SK-N-SH (cell line): Measurements from ENCODE around the gene TMEM214. TPM values are rescaled to one million over a fixed set of nuclear protein-coding genes. Genes with fewer than 3 reads are reported as not detected.

ENCODE experiments used
- CTCF ChIA-PET: fragments of 300-600, 350-600 bp; formaldehyde crosslinking; extraction: SDS; loops from one replicate; lab custom pipeline; 2021; lab: Yijun Ruan, JAX
- POLR2A ChIA-PET: fragments of 350-600 bp; sonication (Branson Sonifier 250); formaldehyde crosslinking; extraction: SDS; loops from one replicate; lab custom pipeline; 2020; ENCODE audit warnings: antibody characterized with exemption, inconsistent platforms; lab: Yijun Ruan, JAX
- DNase-seq: peaks from one replicate; pipeline ENCODE4 v3.0.0; 2012
- H2AFZ ChIP-seq: fragments of 200-600 bp; sonication (generic); 2 replicates; pipeline ENCODE4 v1.8.1; 2016; ENCODE audit warnings: antibody characterized with exemption, mild to moderate bottlenecking, low read depth
- H3F3A ChIP-seq: fragments of 200-600 bp; sonication (generic); replicated peaks from 2 replicates; pipeline ENCODE3; 2016; ENCODE audit warnings: antibody characterized with exemption, mild to moderate bottlenecking; ENCODE audit not compliant: insufficient read depth
- H3K27ac ChIP-seq, 2 experiments: fragments of 200-500 bp in 1 of 2; fragments of 200-600 bp in 1 of 2; sonication (Bioruptor generic) in 1 of 2; sonication (generic), shearing (Covaris generic) in 1 of 2; 2 replicates each; pipeline versions ENCODE4 v1.5.1 to v1.6.1; 2014 to 2016; ENCODE audit warnings: low read depth in 2 of 2, inconsistent platforms in 1 of 2, low read length in 1 of 2, mild to moderate bottlenecking in 1 of 2, mixed read lengths in 1 of 2
- H3K27me3 ChIP-seq: fragments of 200-600 bp; sonication (generic), shearing (Covaris generic); 2 replicates; pipeline ENCODE4 v1.6.1; 2016; ENCODE audit warnings: mixed run types; ENCODE audit not compliant: insufficient read depth
- H3K36me3 ChIP-seq, 2 experiments: fragments of 200-500 bp in 1 of 2; fragments of 200-600 bp in 1 of 2; sonication (Bioruptor generic) in 1 of 2; sonication (generic) in 1 of 2; replicated peaks in 1 of 2; 2 replicates each; pipeline versions ENCODE3 to v1.5.1; 2014 to 2016; ENCODE audit warnings: low read length in 1 of 2, mild to moderate bottlenecking in 1 of 2; ENCODE audit not compliant: insufficient read depth in 2 of 2, control insufficient read depth in 1 of 2
- H3K4me1 ChIP-seq, 2 experiments: fragments of 200-500 bp in 1 of 2; fragments of 200-600 bp in 1 of 2; sonication (Bioruptor generic) in 1 of 2; sonication (generic), shearing (Covaris generic) in 1 of 2; 2 replicates each; pipeline versions ENCODE4 v1.5.1 to v1.6.1; 2014 to 2016; ENCODE audit warnings: low read depth in 1 of 2, low read length in 1 of 2, mixed run types in 1 of 2; ENCODE audit not compliant: insufficient read depth in 2 of 2, control insufficient read depth in 1 of 2
- H3K4me2 ChIP-seq: fragments of 200-600 bp; sonication (generic), shearing (Covaris generic); 2 replicates; pipeline ENCODE4 v1.6.1; 2017; ENCODE audit warnings: mixed run types
- H3K4me3 ChIP-seq, 2 experiments: fragments of 200-500 bp in 1 of 2; fragments of 200-600 bp in 1 of 2; sonication (Bioruptor generic) in 1 of 2; sonication (generic), shearing (Covaris generic) in 1 of 2; 2 replicates each; pipeline versions ENCODE4 v1.5.1 to v1.8.1; 2014 to 2016; ENCODE audit warnings: low read depth in 2 of 2, inconsistent platforms in 1 of 2, low read length in 1 of 2, mild to moderate bottlenecking in 1 of 2, mixed read lengths in 1 of 2, moderate library complexity in 1 of 2
- H3K79me2 ChIP-seq: fragments of 200-600 bp; sonication (generic); 2 replicates; pipeline ENCODE4 v1.8.1; 2017; ENCODE audit warnings: mild to moderate bottlenecking; ENCODE audit not compliant: insufficient read depth
- H3K9ac ChIP-seq: fragments of 200-600 bp; sonication (generic); 2 replicates; pipeline ENCODE4 v1.6.1; 2017; ENCODE audit warnings: mixed run types
- H3K9me2 ChIP-seq: fragments of 200-600 bp; sonication (generic); 2 replicates; pipeline ENCODE4 v1.6.1; 2017; ENCODE audit warnings: mixed run types
- H3K9me3 ChIP-seq: fragments of 200-600 bp; sonication (generic); 2 replicates; pipeline ENCODE4 v1.6.1; 2017; ENCODE audit warnings: mixed run types, mild to moderate bottlenecking, moderate library complexity
- H4K20me1 ChIP-seq: fragments of 200-600 bp; sonication (generic); 2 replicates; pipeline ENCODE4 v1.6.1; 2017; ENCODE audit warnings: mild to moderate bottlenecking, mixed run types; ENCODE audit not compliant: insufficient read depth
- ELF1 ChIP-seq: IDR thresholded peaks from 2 replicates; pipeline ENCODE4 v1.4.0; 2012
- EP300 ChIP-seq, 2 experiments: IDR thresholded peaks; 2 replicates each; pipeline versions ENCODE4 v1.4.0 to v1.6.1; 2012; ENCODE audit warnings: borderline replicate concordance in 1 of 2, low read depth in 1 of 2, low read length in 1 of 2
- EZH2phosphoT487 ChIP-seq: fragments of 200-600 bp; sonication (generic); IDR thresholded peaks from 2 replicates; pipeline ENCODE4 v1.6.1; 2017; ENCODE audit warnings: low read depth, mixed run types, mild to moderate bottlenecking, antibody characterized with exemption, moderate library complexity, borderline replicate concordance
- FOXJ3 ChIP-seq: sonication (generic); formaldehyde crosslinking; IDR thresholded peaks from 2 replicates; pipeline ENCODE4 v1.5.1; 2020; ENCODE audit warnings: mild to moderate bottlenecking, missing genetic modification reagents
- GABPA ChIP-seq: IDR thresholded peaks from 2 replicates; pipeline ENCODE4 v1.4.0; 2012; ENCODE audit warnings: low read depth, mild to moderate bottlenecking
- JUND ChIP-seq: IDR thresholded peaks from 2 replicates; pipeline ENCODE4 v1.4.0; 2012
- MAX ChIP-seq: IDR thresholded peaks from 2 replicates; pipeline ENCODE4 v1.4.0; 2012; ENCODE audit warnings: low read depth
- MEF2A ChIP-seq: IDR thresholded peaks from 2 replicates; pipeline ENCODE4 v1.4.0; 2012; ENCODE audit warnings: low read depth, borderline replicate concordance
- MXI1 ChIP-seq: IDR thresholded peaks from 2 replicates; pipeline ENCODE4 v1.6.1; 2012; ENCODE audit warnings: mild to moderate bottlenecking, low read depth, low read length, improper control_type of control experiment
- NFIC ChIP-seq: IDR thresholded peaks from 2 replicates; pipeline ENCODE4 v1.4.0; 2012; ENCODE audit warnings: borderline replicate concordance
- POLR2AphosphoS5 ChIP-seq: IDR thresholded peaks from 2 replicates; pipeline ENCODE4 v1.6.1; 2012; ENCODE audit warnings: low read depth, low read length
- RAD21 ChIP-seq: IDR thresholded peaks from 2 replicates; pipeline ENCODE4 v1.6.1; 2012; ENCODE audit warnings: mild to moderate bottlenecking, low read length
- RFX5 ChIP-seq: IDR thresholded peaks from 2 replicates; pipeline ENCODE4 v1.6.1; 2012; ENCODE audit warnings: mild to moderate bottlenecking, improper control_type of control experiment, low read length
- SMC3 ChIP-seq: IDR thresholded peaks from 2 replicates; pipeline ENCODE4 v1.6.1; 2012; ENCODE audit warnings: low read depth, low read length, improper control_type of control experiment
- TEAD4 ChIP-seq: IDR thresholded peaks from 2 replicates; pipeline ENCODE4 v1.4.0; 2012; ENCODE audit warnings: mild to moderate bottlenecking, borderline replicate concordance; ENCODE audit not compliant: insufficient read depth
- USF1 ChIP-seq: IDR thresholded peaks from 2 replicates; pipeline ENCODE4 v1.4.0; 2012; ENCODE audit warnings: low read depth, borderline replicate concordance
- USF2 ChIP-seq: fragments of 150-350 bp; IDR thresholded peaks from 2 replicates; pipeline ENCODE4 v1.6.1; 2017; ENCODE audit warnings: antibody characterized with exemption, low read length, low read depth, borderline replicate concordance
- YY1 ChIP-seq: IDR thresholded peaks from 2 replicates; pipeline ENCODE4 v1.4.0; 2012; ENCODE audit warnings: low read depth, mild to moderate bottlenecking
- WGBS: methylation state at CpG from one replicate; pipeline ENCODE4 v1.1.6; 2017; ENCODE audit warnings: low lambda C conversion rate; 5-methylcytosine and 5-hydroxymethylcytosine counted together
- polyA plus RNA-seq, 3 experiments: library from polyadenylated mRNA; depleted of rRNA; stranded (reverse); fragments of >200 nt; gene quantifications; 2 replicates each; pipeline ENCODE4 v1.2.3, GENCODE V29; 2012
- TF ChIP-seq, protein P1 (sequence below): IDR thresholded peaks from 2 replicates; pipeline ENCODE4; 2012
- TF ChIP-seq, protein P2 (sequence below): IDR thresholded peaks from 2 replicates; pipeline ENCODE4 v1.4.0; 2012; ENCODE audit warnings: low read depth, borderline replicate concordance

TMEM214 gene
- polyA plus RNA-seq, 1 of the 3 experiments (the other 2 are of a cell fraction), result 69.4 TPM

DNA sequence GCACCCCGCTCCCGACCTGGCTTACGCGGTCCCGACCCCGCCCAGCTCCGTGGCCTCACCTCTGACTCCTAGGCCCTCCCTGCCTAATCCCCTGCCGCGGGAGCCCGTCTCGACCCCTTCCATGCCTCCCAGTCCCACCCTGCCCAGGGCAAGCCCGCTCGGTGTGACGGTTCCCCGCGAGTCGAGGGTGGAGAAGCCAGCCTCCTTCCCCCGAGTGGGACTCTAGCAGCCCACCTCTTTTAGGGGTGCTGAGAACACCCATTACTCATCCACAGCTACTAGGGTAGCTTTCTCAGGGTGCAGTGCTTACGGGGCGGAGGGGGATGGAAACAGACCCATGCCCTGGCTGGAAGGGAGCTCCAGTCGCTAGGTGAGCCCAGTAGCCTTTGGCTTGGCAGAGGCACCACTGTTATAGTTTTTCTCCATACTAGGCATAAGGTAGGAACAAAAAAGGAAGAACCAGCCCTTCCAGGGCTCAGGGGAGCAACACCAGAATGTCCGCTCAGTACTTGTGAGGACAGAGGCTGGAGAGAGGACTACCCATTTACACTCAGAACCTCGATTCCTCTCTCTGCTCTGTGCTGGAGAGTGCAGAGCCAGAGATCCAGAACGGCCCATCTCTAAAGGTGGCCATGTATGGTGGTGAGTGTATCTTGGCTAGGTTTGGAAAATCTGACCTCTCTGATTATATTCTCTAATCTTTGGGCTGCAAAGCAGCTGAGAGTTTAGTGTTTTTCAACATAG is 19.3 kb downstream of the TMEM214 start:
- H3K4me2 ChIP-seq, result peak overlapping the region; percentile 98
- no peaks in the 10 kb centered on the region for H3K79me2 ChIP-seq
- peak overlapping the region; percentile 71 for H2AFZ ChIP-seq
- TF ChIP-seq JUND (no peak), MXI1 (no peak), MAX (no peak), EP300 (IDR thresholded peaks at IDR 0.05; ENCODE audit: borderline replicate concordance in 1 of 2, low read depth in 1 of 2, low read length in 1 of 2) (no peak), POLR2AphosphoS5 (no peak), ELF1 (no peak), TEAD4 (no peak), FOXJ3 (CRISPR knock-in tag) (no peak), RFX5 (no peak), SMC3 (no peak)
- TF ChIP-seq, protein P1, sequence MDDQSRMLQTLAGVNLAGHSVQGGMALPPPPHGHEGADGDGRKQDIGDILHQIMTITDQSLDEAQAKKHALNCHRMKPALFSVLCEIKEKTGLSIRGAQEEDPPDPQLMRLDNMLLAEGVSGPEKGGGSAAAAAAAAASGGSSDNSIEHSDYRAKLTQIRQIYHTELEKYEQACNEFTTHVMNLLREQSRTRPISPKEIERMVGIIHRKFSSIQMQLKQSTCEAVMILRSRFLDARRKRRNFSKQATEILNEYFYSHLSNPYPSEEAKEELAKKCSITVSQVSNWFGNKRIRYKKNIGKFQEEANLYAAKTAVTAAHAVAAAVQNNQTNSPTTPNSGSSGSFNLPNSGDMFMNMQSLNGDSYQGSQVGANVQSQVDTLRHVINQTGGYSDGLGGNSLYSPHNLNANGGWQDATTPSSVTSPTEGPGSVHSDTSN, result no peak
- H3K9me2 ChIP-seq, result no peaks in the 10 kb centered on the region
- H3K36me3 ChIP-seq, result peaks cover 13 to 37% of the 10 kb centered on the region in 2 experiments
- peak overlapping the region in 1 of 2 experiments; percentile 98; a peak in 3 of 4 replicates for H3K27ac ChIP-seq
- H3F3A ChIP-seq, result peaks cover 32% of the 10 kb centered on the region
- ChIA-PET CTCF (interaction anchor here (0.7 to 13.5 kb wide), 11 partner anchors 8 to 251 kb away, joined by 3 to 216 read pairs (median 6); partner anchors contain the start of genes EMILIN1, KHK and OST4), POLR2A (interaction anchor here (0.6 to 4.8 kb wide), 14 partner anchors 8 to 90 kb away, joined by 3 to 80 read pairs (median 12); partner anchors contain the start of genes EMILIN1, KHK, OST4 and TMEM214)
- no peaks in the 10 kb centered on the region for H4K20me1 ChIP-seq
- peaks cover 10 to 15% of the 10 kb centered on the region in 2 experiments; a peak in 2 of 4 replicates for H3K4me1 ChIP-seq
- DNase-seq, result peak; percentile 67
- H3K9ac ChIP-seq, result peak overlapping the region; percentile 76
- H3K9me3 ChIP-seq, result no peaks in the 10 kb centered on the region
- no peaks in the 10 kb centered on the region for H3K27me3 ChIP-seq
- WGBS, result 12% methylated on average over 17 of the region's 24 CpGs
- H3K4me3 ChIP-seq, result peak overlapping the region; percentile 86 to 89

- peaks cover 10 to 15% of the 10 kb centered on the region in 2 experiments; a peak in 2 of 4 replicates for H3K4me1 ChIP-seq
- H3F3A ChIP-seq, result peaks cover 32% of the 10 kb centered on the region
- H3K27ac ChIP-seq, result no peak overlapping the region
- H3K9me3 ChIP-seq, result no peaks in the 10 kb centered on the region
- H3K36me3 ChIP-seq, result peaks cover 13 to 46% of the 10 kb centered on the region in 2 experiments
- H3K4me3 ChIP-seq, result no peak overlapping the region
- no peaks in the 10 kb centered on the region for H3K27me3 ChIP-seq
- ChIA-PET POLR2A (interaction anchor here (3.3 to 4.8 kb wide), 3 partner anchors 7 to 20 kb away, joined by 12 to 80 read pairs (median 26); partner anchors contain the start of gene OST4), CTCF (interaction anchor here (1.3 to 13.5 kb wide), 6 partner anchors 7 to 250 kb away, joined by 5 to 216 read pairs (median 36); partner anchors contain the start of genes EMILIN1, KHK and OST4)
- H3K4me2 ChIP-seq, result no peak overlapping the region
- H3K79me2 ChIP-seq, result no peaks in the 10 kb centered on the region
- no peak overlapping the region for H2AFZ ChIP-seq
- no peak for DNase-seq
- 87% methylated on average over 11 of the region's 11 CpGs for WGBS
- no peak overlapping the region for H3K9ac ChIP-seq
- no peaks in the 10 kb centered on the region for H3K9me2 ChIP-seq
- H4K20me1 ChIP-seq, result no peaks in the 10 kb centered on the region
- no peak for TF ChIP-seq MEF2A
- no peak for TF ChIP-seq USF2
- TF ChIP-seq YY1, result no peak
- no peak for TF ChIP-seq POLR2AphosphoS5
- TF ChIP-seq, protein P1, result no peak
- no peak for TF ChIP-seq GABPA
- no peak for TF ChIP-seq USF1
- TF ChIP-seq, protein P2, sequence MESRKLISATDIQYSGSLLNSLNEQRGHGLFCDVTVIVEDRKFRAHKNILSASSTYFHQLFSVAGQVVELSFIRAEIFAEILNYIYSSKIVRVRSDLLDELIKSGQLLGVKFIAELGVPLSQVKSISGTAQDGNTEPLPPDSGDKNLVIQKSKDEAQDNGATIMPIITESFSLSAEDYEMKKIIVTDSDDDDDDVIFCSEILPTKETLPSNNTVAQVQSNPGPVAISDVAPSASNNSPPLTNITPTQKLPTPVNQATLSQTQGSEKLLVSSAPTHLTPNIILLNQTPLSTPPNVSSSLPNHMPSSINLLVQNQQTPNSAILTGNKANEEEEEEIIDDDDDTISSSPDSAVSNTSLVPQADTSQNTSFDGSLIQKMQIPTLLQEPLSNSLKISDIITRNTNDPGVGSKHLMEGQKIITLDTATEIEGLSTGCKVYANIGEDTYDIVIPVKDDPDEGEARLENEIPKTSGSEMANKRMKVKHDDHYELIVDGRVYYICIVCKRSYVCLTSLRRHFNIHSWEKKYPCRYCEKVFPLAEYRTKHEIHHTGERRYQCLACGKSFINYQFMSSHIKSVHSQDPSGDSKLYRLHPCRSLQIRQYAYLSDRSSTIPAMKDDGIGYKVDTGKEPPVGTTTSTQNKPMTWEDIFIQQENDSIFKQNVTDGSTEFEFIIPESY, result no peak
- no peak for TF ChIP-seq NFIC
- no peak for TF ChIP-seq RAD21
- TF ChIP-seq RFX5, result no peak
- TF ChIP-seq EZH2phosphoT487, result no peak
- TF ChIP-seq FOXJ3 (CRISPR knock-in tag), result no peak
Observed at GRCh38 chr2:27053321-27053720, 20.6 kb downstream of the TMEM214 start.
